ENCODE measurements around the gene KREMEN2. TPM values are rescaled to one million over a fixed set of nuclear protein-coding genes. Genes with fewer than 3 reads are reported as not detected.

The KREMEN2 gene
- total and polyA plus RNA-seq, 9 of the 15 experiments (the other 6 are each of a cell fraction or from before 2014, with no cell fraction given): 0.04 to 7.7 (median 1.5) TPM; not detected in 1

GRCh38 chr16:2915196-2915929 is 48.7 kb upstream of the KREMEN2 start:
- in situ Hi-C loops (cut with MboI) (no loop called here), intact Hi-C loops (cut with micrococcal nuclease) (loop anchor here (5.0 kb wide), 1 partner anchor 78 kb away; no protein-coding TSS in a partner anchor)
- peak; percentile 40 for FAIRE-seq
- no peaks in the 10 kb centered on the region for H3K27me3 ChIP-seq (ENCODE audit: control insufficient read depth in 2 of 2, insufficient read depth in 2 of 2, low read length in 2 of 2)
- no peak overlapping the region; the same call in 1 of the 2 replicates for H3K4me2 ChIP-seq (ENCODE audit: insufficient read depth, low read length)
- H4K20me1 ChIP-seq (replicated peaks; ENCODE audit: control insufficient read depth, insufficient read depth, low read length): no peaks in the 10 kb centered on the region
- H3K9me3 ChIP-seq (replicated peaks; ENCODE audit: control insufficient read depth, insufficient read depth, low read depth, low read length): no peaks in the 10 kb centered on the region
- CTCF ChIA-PET (ENCODE audit: low intra/inter-chr PET ratio): no interaction called here
- peaks cover 18 to 31% of the 10 kb centered on the region in 2 experiments for H3K4me1 ChIP-seq (replicated peaks in 1 of 2; ENCODE audit: control insufficient read depth in 2 of 2, insufficient read depth in 2 of 2, low read length in 2 of 2)
- no TSS peak for BruUV-seq (replicated peaks)
- WGBS (ENCODE audit: insufficient coverage, low coverage, missing lambda C conversion rate): 41% methylated on average over 12 of the region's 13 CpGs
- peaks cover 35% of the 10 kb centered on the region; the same call in 2 of the 3 replicates for H3K36me3 ChIP-seq (ENCODE audit: control insufficient read depth, insufficient read depth, low read length)
- peak overlapping the region; percentile 48; the same call in 1 of the 2 replicates for H2AFZ ChIP-seq (ENCODE audit: low read depth, low read length)
- peak overlapping the region; percentile 76 for H3K27ac ChIP-seq (ENCODE audit: extremely low read depth, low read depth, low read length)
- H3K79me2 ChIP-seq (ENCODE audit: control insufficient read depth, insufficient read depth, low read length): peaks cover 16% of the 10 kb centered on the region
- no peaks in the 10 kb centered on the region for H3K9me1 ChIP-seq (ENCODE audit: control insufficient read depth, insufficient read depth, low read length)
- peak in 1 of 4 experiments; percentile 38 for DNase-seq (ENCODE audit: extremely low read depth in 1 of 4, low spot score in 3 of 4)
- ATAC-seq: no peak
- peak overlapping the region; percentile 28 to 78; a peak in 2 of 4 replicates for H3K9ac ChIP-seq (ENCODE audit: insufficient read depth in 1 of 2, low read depth in 2 of 2, low read length in 2 of 2)
- H3K4me3 ChIP-seq: no peak overlapping the region
- POLR2A ChIA-PET: no interaction called here
- TF ChIP-seq MLLT1 (IDR thresholded peaks at IDR 0.05) (no peak), ZNF395 (CRISPR knock-in tag; IDR thresholded peaks at IDR 0.05) (0 out of 2 replicates have a peak, but pooled peaks have one; percentile 39), RCOR1 (IDR thresholded peaks at IDR 0.05; ENCODE audit: borderline replicate concordance in 1 of 2, low read depth in 2 of 2, low read length in 2 of 2) (peak in 1 of 2 experiments; percentile 37; a peak in 1 of 4 replicates), NFE2 (IDR thresholded peaks at IDR 0.05; ENCODE audit: low read depth) (peak; percentile 89), ZNF584 (CRISPR knock-in tag; IDR thresholded peaks at IDR 0.05; ENCODE audit: low read depth) (0 out of 2 replicates have a peak, but pooled peaks have one; percentile 50), ZBED1 (IDR thresholded peaks at IDR 0.05) (no peak), MAFF (IDR thresholded peaks at IDR 0.05; ENCODE audit: low read length) (peak; percentile 94), FOXK2 (conservative IDR thresholded peaks at IDR 0.05 in 1 of 2, IDR thresholded peaks at IDR 0.05 in 1 of 2; ENCODE audit: low read depth in 2 of 2) (no peak), SMAD4 (CRISPR knock-in tag; conservative IDR thresholded peaks at IDR 0.05) (0 out of 2 replicates have a peak, but pooled peaks have one; percentile 28), ARID1B (IDR thresholded peaks at IDR 0.05) (peak; percentile 15; the same call in 1 of the 2 replicates), BACH1 (tag; IDR thresholded peaks at IDR 0.05) (peak; percentile 85), THAP7 (CRISPR knock-in tag; IDR thresholded peaks at IDR 0.05) (no peak)

Measured in K562 (cell line).